H9 (cell line): ENCODE data around the gene HOXB6. TPM values are rescaled to one million over a fixed set of nuclear protein-coding genes. Genes with fewer than 3 reads are reported as not detected.

Source experiments
- DNase-seq: peaks from one replicate; pipeline ENCODE4 v3.0.0-alpha.2; 2017
- H2AFZ ChIP-seq: one replicate; pipeline ENCODE4 v1.6.1; 2013; ENCODE audit warnings: mild to moderate bottlenecking, low read length, control low read depth, moderate library complexity
- H2AK5ac ChIP-seq: 2 replicates; pipeline ENCODE4 v1.6.1; 2013; ENCODE audit warnings: low read length, control low read depth, mixed read lengths; ENCODE audit not compliant: insufficient read length
- H2BK120ac ChIP-seq: one replicate; pipeline ENCODE4 v1.6.1; 2013; ENCODE audit warnings: low read depth, mild to moderate bottlenecking, low read length, control low read depth, inconsistent platforms; ENCODE audit not compliant: poor library complexity, severe bottlenecking
- H2BK12ac ChIP-seq: 2 replicates; pipeline ENCODE4 v1.6.1; 2013; ENCODE audit warnings: low read length, control low read depth, mixed read lengths, low read depth; ENCODE audit not compliant: insufficient read length
- H2BK15ac ChIP-seq: 2 replicates; pipeline ENCODE4 v1.6.1; 2013; ENCODE audit warnings: low read depth, low read length, control low read depth
- H2BK20ac ChIP-seq: one replicate; pipeline ENCODE4 v1.6.1; 2013; ENCODE audit warnings: low read depth, mild to moderate bottlenecking, low read length, control low read depth, inconsistent platforms; ENCODE audit not compliant: poor library complexity, severe bottlenecking
- H2BK5ac ChIP-seq: 2 replicates; pipeline ENCODE4 v1.6.1; 2013; ENCODE audit warnings: low read length, control low read depth, mixed read lengths; ENCODE audit not compliant: insufficient read length
- H3K14ac ChIP-seq: 2 replicates; pipeline ENCODE4 v1.6.1; 2013; ENCODE audit warnings: low read length, control low read depth; ENCODE audit not compliant: insufficient read depth
- H3K18ac ChIP-seq: 2 replicates; pipeline ENCODE4 v1.6.1; 2013; ENCODE audit warnings: low read depth, mild to moderate bottlenecking, mixed read lengths, low read length, control low read depth; ENCODE audit not compliant: insufficient read length
- H3K23ac ChIP-seq: 2 replicates; pipeline ENCODE4 v1.6.1; 2013; ENCODE audit warnings: low read length, control low read depth, mixed read lengths, low read depth; ENCODE audit not compliant: insufficient read length
- H3K23me2 ChIP-seq: 2 replicates; pipeline ENCODE4 v1.6.1; 2013; ENCODE audit warnings: low read depth, mild to moderate bottlenecking, mixed read lengths, low read length, control low read depth; ENCODE audit not compliant: insufficient read length, poor library complexity, severe bottlenecking
- H3K27ac ChIP-seq: 2 replicates; pipeline ENCODE4 v1.5.1; 2013; ENCODE audit warnings: low read length, control low read depth, mixed read lengths, low read depth; ENCODE audit not compliant: insufficient read length
- H3K27me3 ChIP-seq: 2 replicates; pipeline ENCODE4 v1.6.1; 2013; ENCODE audit warnings: low read length, control low read depth, inconsistent platforms; ENCODE audit not compliant: insufficient read depth
- H3K4ac ChIP-seq: 2 replicates; pipeline ENCODE4 v1.6.1; 2013; ENCODE audit warnings: low read depth, mild to moderate bottlenecking, control low read depth, inconsistent platforms, low read length, moderate library complexity
- H3K4me1 ChIP-seq: 2 replicates; pipeline ENCODE4 v1.6.1; 2013; ENCODE audit warnings: low read length, control low read depth, inconsistent platforms; ENCODE audit not compliant: insufficient read depth
- H3K4me2 ChIP-seq: 2 replicates; pipeline ENCODE4 v1.6.1; 2013; ENCODE audit warnings: low read length, control low read depth, mixed read lengths; ENCODE audit not compliant: insufficient read length, insufficient read depth
- H3K56ac ChIP-seq: 2 replicates; pipeline ENCODE4 v1.6.1; 2013; ENCODE audit warnings: low read depth, mild to moderate bottlenecking, mixed read lengths, low read length, control low read depth; ENCODE audit not compliant: insufficient read length
- H3K79me1 ChIP-seq: 2 replicates; pipeline ENCODE4 v1.6.1; 2013; ENCODE audit warnings: low read depth, mild to moderate bottlenecking, moderate library complexity, low read length, control low read depth, inconsistent platforms; ENCODE audit not compliant: insufficient read depth, poor library complexity, severe bottlenecking
- H3K79me2 ChIP-seq: 2 replicates; pipeline ENCODE4 v1.6.1; 2013; ENCODE audit warnings: low read length, control low read depth, inconsistent platforms; ENCODE audit not compliant: insufficient read depth
- H3K9ac ChIP-seq: 2 replicates; pipeline ENCODE4 v1.6.1; 2013; ENCODE audit warnings: low read length, control low read depth, mixed read lengths; ENCODE audit not compliant: insufficient read length; ENCODE audit errors: extremely low read depth
- H3K9me3 ChIP-seq: one replicate; pipeline ENCODE4 v1.6.1; 2013; ENCODE audit warnings: low read depth, low read length, inconsistent platforms; ENCODE audit not compliant: control insufficient read depth
- H3T11ph ChIP-seq: one replicate; pipeline ENCODE4 v1.6.1; 2013; ENCODE audit warnings: mild to moderate bottlenecking, low read length, control low read depth, inconsistent platforms
- H4K20me1 ChIP-seq: one replicate; pipeline ENCODE4 v1.6.1; 2013; ENCODE audit not compliant: control insufficient read depth, insufficient read length, insufficient read depth
- H4K5ac ChIP-seq: 2 replicates; pipeline ENCODE4 v1.6.1; 2013; ENCODE audit warnings: low read depth, mild to moderate bottlenecking, mixed read lengths, low read length, control low read depth; ENCODE audit not compliant: insufficient read length
- H4K8ac ChIP-seq: replicated peaks from 2 replicates; pipeline ENCODE4 v1.6.1; 2013; ENCODE audit warnings: low read length, control low read depth, mixed read lengths, low read depth; ENCODE audit not compliant: insufficient read length
- H4K91ac ChIP-seq: 2 replicates; pipeline ENCODE4 v1.6.1; 2013; ENCODE audit warnings: low read depth, mild to moderate bottlenecking, moderate library complexity, mixed read lengths, low read length, control low read depth; ENCODE audit not compliant: insufficient read length
- H3K27ac Mint-ChIP-seq, 3 experiments: 2 replicates in 2 of 3; 3 replicates in 1 of 3; pipeline ENCODE4 v1.8.0; 2020 to 2021; ENCODE audit warnings: mixed read lengths in 3 of 3, mild to moderate bottlenecking in 1 of 3, moderate library complexity in 1 of 3
- H3K27me3 Mint-ChIP-seq: 2 replicates; pipeline ENCODE4 v1.8.0; 2021; ENCODE audit warnings: low read depth, mild to moderate bottlenecking, moderate library complexity, mixed read lengths
- H3K36me3 Mint-ChIP-seq, 3 experiments: 2 replicates in 2 of 3; 3 replicates in 1 of 3; pipeline ENCODE4 v1.8.0; 2020 to 2021; ENCODE audit warnings: low read depth in 3 of 3, mixed read lengths in 3 of 3; ENCODE audit not compliant: insufficient read depth in 1 of 3
- H3K4me1 Mint-ChIP-seq, 2 experiments: 2 replicates each; pipeline ENCODE4 v1.8.0; 2020; ENCODE audit warnings: mixed read lengths in 2 of 2
- H3K4me3 Mint-ChIP-seq, 2 experiments: 2 replicates in 1 of 2; 3 replicates in 1 of 2; pipeline ENCODE4 v1.8.0; 2020 to 2021; ENCODE audit warnings: mild to moderate bottlenecking in 2 of 2, mixed read lengths in 2 of 2, moderate library complexity in 1 of 2
- H3K9me3 Mint-ChIP-seq, 2 experiments: 2 replicates in 1 of 2; 3 replicates in 1 of 2; pipeline ENCODE4 v1.8.0; 2020; ENCODE audit warnings: mild to moderate bottlenecking in 2 of 2, mixed read lengths in 2 of 2, moderate library complexity in 1 of 2
- CTCF ChIP-seq: fragments of 200-600 bp; sonication (generic); conservative IDR thresholded peaks from 3 replicates; pipeline ENCODE4 v1.8.0; 2021; ENCODE audit warnings: antibody characterized with exemption, mild to moderate bottlenecking
- WGBS: extraction: QIAGEN DNeasy Blood & Tissue Kit; methylation state at CpG from one replicate; pipeline ENCODE4 v1.1.7; 2013; ENCODE audit warnings: missing lambda C conversion rate, low lambda C conversion rate, mixed read lengths; ENCODE audit not compliant: insufficient read length; ENCODE audit errors: extremely low coverage; 5-methylcytosine and 5-hydroxymethylcytosine counted together
- total RNA-seq: library from RNA; stranded (reverse); gene quantifications from 2 replicates; pipeline ENCODE4 v1.2.1, GENCODE V29; 2021

HOXB6 gene
- total RNA-seq, 1 experiment from 2014 or later: not detected

- no peak for TF ChIP-seq CTCF
- Histone ChIP-seq H3K14ac (no peak overlapping the region), H3K9me3 (no peaks in the 10 kb centered on the region), H2BK12ac (no peak overlapping the region), H4K20me1 (no peaks in the 10 kb centered on the region), H3T11ph (no peak overlapping the region), H3K23ac (no peak overlapping the region), H3K27ac (no peak overlapping the region), H4K5ac (no peak overlapping the region), H3K56ac (no peak overlapping the region), H4K91ac (no peak overlapping the region), H2BK5ac (no peak overlapping the region), H2AFZ (no peak overlapping the region), H3K4me1 (no peaks in the 10 kb centered on the region), H3K4me2 (no peak overlapping the region), H2BK15ac (no peak overlapping the region), H3K18ac (no peak overlapping the region), H3K79me2 (no peaks in the 10 kb centered on the region), H2BK120ac (no peak overlapping the region), H3K9ac (no peak overlapping the region), H3K27me3 (peaks cover 98% of the 10 kb centered on the region), H2BK20ac (no peak overlapping the region), H3K23me2 (peaks cover 5% of the 10 kb centered on the region), H3K79me1 (no peaks in the 10 kb centered on the region), H3K4ac (no peak overlapping the region), H4K8ac (no peak overlapping the region), H2AK5ac (no peak overlapping the region)
- peaks cover 100% of the 10 kb centered on the region for H3K27me3 Mint-ChIP-seq
- no peak overlapping the region for H3K27ac Mint-ChIP-seq
- H3K4me3 Mint-ChIP-seq: no peak overlapping the region
- no CpG with 5 or more reads among the region's 9 CpGs for whole genome bisulfite sequencing
- H3K9me3 Mint-ChIP-seq: peaks cover 7 to 16% of the 10 kb centered on the region in 2 experiments
- H3K36me3 Mint-ChIP-seq: no peaks in the 10 kb centered on the region; a peak in 1 of 7 replicates
- no peak for DNase-seq
- peaks cover 6 to 13% of the 10 kb centered on the region in 2 experiments; a peak in 3 of 4 replicates for H3K4me1 Mint-ChIP-seq
Measured at GRCh38 chr17:48606892-48607614, 2.3 kb upstream of the HOXB6 start.
